LNCAP (cell line): Measurements from ENCODE around the gene RHBDL2.

ENCODE experiments used
- CTCF ChIP-seq: fragments of 450-650 bp; IDR thresholded peaks from 2 replicates; pipeline ENCODE4 v1.5.1; 2017; ENCODE audit warnings: mild to moderate bottlenecking

The RHBDL2 gene

GRCh38 chr1:38923607-38924006, 18.0 kb downstream of the RHBDL2 start:
- no peak for TF ChIP-seq CTCF

GRCh38 chr1:38919130-38919529, 22.5 kb downstream of the RHBDL2 start:
- TF ChIP-seq CTCF: no peak

- TF ChIP-seq CTCF: no peak
These were observed 23.1 kb downstream of the RHBDL2 start for GRCh38 chr1:38918568-38918967.

- TF ChIP-seq CTCF: no peak
These were observed 23.9 kb downstream of the RHBDL2 start for GRCh38 chr1:38917772-38918171.

GRCh38 chr1:38917337-38917736, 24.3 kb downstream of the RHBDL2 start:
- no peak for TF ChIP-seq CTCF

GRCh38 chr1:38915352-38915948, 26.2 kb downstream of the RHBDL2 start:
- no peak for TF ChIP-seq CTCF

GRCh38 chr1:38908821-38909220, 32.8 kb downstream of the RHBDL2 start:
- no peak for TF ChIP-seq CTCF

GRCh38 chr1:38905985-38906384, 35.6 kb downstream of the RHBDL2 start:
- TF ChIP-seq CTCF: no peak
